ENCODE measurements around the gene CDH6.
A peak's percentile ranks its signal among the peaks of the same experiment; 100 is the strongest.

Gene CDH6

GRCh38 chr5:31204958-31205357 is 11.5 kb downstream of the CDH6 start:
- no peak for DNase-seq

GRCh38 chr5:31208043-31208442 is 14.6 kb downstream of the CDH6 start:
- no peak for DNase-seq

- no peak for DNase-seq
Observed at GRCh38 chr5:31209334-31209733, 15.8 kb downstream of the CDH6 start.

- DNase-seq = no peak
Observed at GRCh38 chr5:31211098-31211497, 17.6 kb downstream of the CDH6 start.

GRCh38 chr5:31213257-31213656 is 19.8 kb downstream of the CDH6 start:
- no peak for DNase-seq

GRCh38 chr5:31213705-31214121 is 20.2 kb downstream of the CDH6 start:
- DNase-seq = no peak

- no peak for DNase-seq
Observed at GRCh38 chr5:31214229-31214628, 20.7 kb downstream of the CDH6 start.

- no peak for DNase-seq
Observed at GRCh38 chr5:31215236-31215635, 21.8 kb downstream of the CDH6 start.

- DNase-seq = no peak
Observed at GRCh38 chr5:31217446-31217845, 24.0 kb downstream of the CDH6 start.

- DNase-seq = no peak
Observed at GRCh38 chr5:31218978-31219377, 25.5 kb downstream of the CDH6 start.

GRCh38 chr5:31221001-31221400 is 27.5 kb downstream of the CDH6 start:
- no peak for DNase-seq

- no peak for DNase-seq
Observed at GRCh38 chr5:31225118-31225517, 31.6 kb downstream of the CDH6 start.

GRCh38 chr5:31225613-31226012 is 32.1 kb downstream of the CDH6 start:
- DNase-seq = no peak

GRCh38 chr5:31226651-31227050 is 33.2 kb downstream of the CDH6 start:
- DNase-seq = no peak

GRCh38 chr5:31229266-31229665 is 35.8 kb downstream of the CDH6 start:
- no peak for DNase-seq

GRCh38 chr5:31231177-31231838 is 37.8 kb downstream of the CDH6 start:
- DNase-seq = no peak

GRCh38 chr5:31232273-31232888 is 38.9 kb downstream of the CDH6 start:
- peak; percentile 24 for DNase-seq

- no peak for DNase-seq
Observed at GRCh38 chr5:31235381-31235780, 41.9 kb downstream of the CDH6 start.

- no peak for DNase-seq
Observed at GRCh38 chr5:31236339-31236738, 42.9 kb downstream of the CDH6 start.

- DNase-seq = no peak
Observed at GRCh38 chr5:31237174-31237573, 43.7 kb downstream of the CDH6 start.

- no peak for DNase-seq
Observed at GRCh38 chr5:31238497-31238896, 45.0 kb downstream of the CDH6 start.

GRCh38 chr5:31244921-31245320 is 51.4 kb downstream of the CDH6 start:
- DNase-seq = no peak

GRCh38 chr5:31247381-31247780 is 53.9 kb downstream of the CDH6 start:
- no peak for DNase-seq

- DNase-seq = no peak
Observed at GRCh38 chr5:31250201-31250600, 56.7 kb downstream of the CDH6 start.

GRCh38 chr5:31251032-31251431 is 57.5 kb downstream of the CDH6 start:
- no peak for DNase-seq

Data from activated CD4-positive, alpha-beta T cell treated with anti-CD3 and anti-CD28 coated beads, Interleukin-2, amount 50 U/mL, for 16 hours (primary cell).